ENCODE measurements around the gene NVL.

The NVL gene

DNA sequence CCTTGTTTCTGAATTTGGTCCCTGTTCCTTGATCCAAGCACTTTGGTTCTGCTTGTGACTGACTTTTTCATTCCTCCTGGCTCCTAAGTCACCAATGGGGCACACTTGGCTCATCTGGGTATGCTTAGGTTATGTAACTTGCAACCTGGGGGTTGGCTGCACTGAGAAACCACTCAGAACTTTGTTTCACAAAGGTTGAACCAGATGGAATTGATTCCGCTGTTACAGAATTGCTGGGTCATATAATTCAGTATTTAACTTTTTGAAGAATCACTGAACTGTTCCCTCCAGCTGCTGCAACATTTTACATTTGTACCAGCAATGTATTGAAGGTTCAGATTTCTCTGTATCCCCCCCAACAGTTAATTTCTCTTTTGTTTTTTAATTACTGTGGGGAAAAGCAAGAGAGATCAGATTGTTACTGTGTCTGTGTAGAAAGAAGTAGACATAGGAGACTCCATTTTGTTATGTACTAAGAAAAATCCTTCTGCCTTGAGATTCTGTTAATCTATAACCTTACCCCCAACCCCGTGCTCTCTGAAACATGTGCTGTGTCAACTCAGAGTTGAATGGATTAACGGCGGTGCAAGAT lies 9.6 kb upstream of the NVL start:
- TF ChIP-seq, protein P1, sequence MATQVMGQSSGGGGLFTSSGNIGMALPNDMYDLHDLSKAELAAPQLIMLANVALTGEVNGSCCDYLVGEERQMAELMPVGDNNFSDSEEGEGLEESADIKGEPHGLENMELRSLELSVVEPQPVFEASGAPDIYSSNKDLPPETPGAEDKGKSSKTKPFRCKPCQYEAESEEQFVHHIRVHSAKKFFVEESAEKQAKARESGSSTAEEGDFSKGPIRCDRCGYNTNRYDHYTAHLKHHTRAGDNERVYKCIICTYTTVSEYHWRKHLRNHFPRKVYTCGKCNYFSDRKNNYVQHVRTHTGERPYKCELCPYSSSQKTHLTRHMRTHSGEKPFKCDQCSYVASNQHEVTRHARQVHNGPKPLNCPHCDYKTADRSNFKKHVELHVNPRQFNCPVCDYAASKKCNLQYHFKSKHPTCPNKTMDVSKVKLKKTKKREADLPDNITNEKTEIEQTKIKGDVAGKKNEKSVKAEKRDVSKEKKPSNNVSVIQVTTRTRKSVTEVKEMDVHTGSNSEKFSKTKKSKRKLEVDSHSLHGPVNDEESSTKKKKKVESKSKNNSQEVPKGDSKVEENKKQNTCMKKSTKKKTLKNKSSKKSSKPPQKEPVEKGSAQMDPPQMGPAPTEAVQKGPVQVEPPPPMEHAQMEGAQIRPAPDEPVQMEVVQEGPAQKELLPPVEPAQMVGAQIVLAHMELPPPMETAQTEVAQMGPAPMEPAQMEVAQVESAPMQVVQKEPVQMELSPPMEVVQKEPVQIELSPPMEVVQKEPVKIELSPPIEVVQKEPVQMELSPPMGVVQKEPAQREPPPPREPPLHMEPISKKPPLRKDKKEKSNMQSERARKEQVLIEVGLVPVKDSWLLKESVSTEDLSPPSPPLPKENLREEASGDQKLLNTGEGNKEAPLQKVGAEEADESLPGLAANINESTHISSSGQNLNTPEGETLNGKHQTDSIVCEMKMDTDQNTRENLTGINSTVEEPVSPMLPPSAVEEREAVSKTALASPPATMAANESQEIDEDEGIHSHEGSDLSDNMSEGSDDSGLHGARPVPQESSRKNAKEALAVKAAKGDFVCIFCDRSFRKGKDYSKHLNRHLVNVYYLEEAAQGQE (IDR thresholded peaks at IDR 0.05; ENCODE audit: insufficient read depth in 1 of 2, low read depth in 2 of 2, low read length in 2 of 2) = no peak
- TF ChIP-seq TAF1 (IDR thresholded peaks at IDR 0.05; ENCODE audit: borderline replicate concordance, insufficient read depth, low read length) (no peak), SIN3A (IDR thresholded peaks at IDR 0.05; ENCODE audit: borderline replicate concordance, insufficient read depth, low read length) (no peak), POLR2AphosphoS5 (IDR thresholded peaks at IDR 0.05; ENCODE audit: low read depth, low read length) (no peak), FOXP2 (optimal IDR thresholded peaks at IDR 0.05; ENCODE audit: borderline replicate concordance, extremely low read depth, extremely low read length, insufficient read depth) (no peak)

DNA sequence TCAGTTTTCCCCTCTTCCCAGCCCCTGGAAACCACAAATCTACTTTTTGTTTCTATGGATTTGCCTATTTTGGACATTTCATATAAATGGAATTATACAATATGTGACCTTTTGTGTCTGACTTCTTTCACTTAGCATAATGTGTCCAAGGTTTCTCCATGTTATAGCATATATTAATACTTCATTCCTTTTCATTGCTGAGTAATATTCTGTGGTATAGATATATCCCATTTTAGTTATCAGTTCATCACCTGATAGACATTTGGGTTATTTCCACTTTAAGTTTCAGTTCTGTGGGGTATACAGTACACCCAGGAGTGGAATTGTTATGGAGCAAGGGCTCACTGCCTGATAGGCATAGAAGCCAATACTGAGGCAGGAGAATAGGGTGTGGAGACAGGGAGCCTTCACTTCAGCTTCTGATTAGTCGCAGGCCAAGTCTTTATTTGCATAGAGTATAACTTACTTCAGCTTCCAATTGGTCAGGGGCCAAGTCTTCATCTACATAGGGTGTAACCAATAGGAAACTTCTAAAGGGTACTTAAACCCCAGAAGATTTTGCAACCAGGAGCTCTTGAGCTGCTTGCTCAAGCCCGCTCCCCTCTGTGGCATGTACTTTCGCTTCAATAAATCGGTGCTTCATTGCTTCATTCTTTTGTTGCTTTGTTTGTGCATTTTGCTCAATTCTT lies 8.3 kb upstream of the NVL start:
- TF ChIP-seq TAF1 (IDR thresholded peaks at IDR 0.05; ENCODE audit: borderline replicate concordance, insufficient read depth, low read length) = no peak
- no peak for TF ChIP-seq FOXP2 (optimal IDR thresholded peaks at IDR 0.05; ENCODE audit: borderline replicate concordance, extremely low read depth, extremely low read length, insufficient read depth)
- TF ChIP-seq, protein P1 (IDR thresholded peaks at IDR 0.05; ENCODE audit: insufficient read depth in 1 of 2, low read depth in 2 of 2, low read length in 2 of 2) = no peak
- no peak for TF ChIP-seq SIN3A (IDR thresholded peaks at IDR 0.05; ENCODE audit: borderline replicate concordance, insufficient read depth, low read length)
- TF ChIP-seq POLR2AphosphoS5 (IDR thresholded peaks at IDR 0.05; ENCODE audit: low read depth, low read length) = no peak

DNA sequence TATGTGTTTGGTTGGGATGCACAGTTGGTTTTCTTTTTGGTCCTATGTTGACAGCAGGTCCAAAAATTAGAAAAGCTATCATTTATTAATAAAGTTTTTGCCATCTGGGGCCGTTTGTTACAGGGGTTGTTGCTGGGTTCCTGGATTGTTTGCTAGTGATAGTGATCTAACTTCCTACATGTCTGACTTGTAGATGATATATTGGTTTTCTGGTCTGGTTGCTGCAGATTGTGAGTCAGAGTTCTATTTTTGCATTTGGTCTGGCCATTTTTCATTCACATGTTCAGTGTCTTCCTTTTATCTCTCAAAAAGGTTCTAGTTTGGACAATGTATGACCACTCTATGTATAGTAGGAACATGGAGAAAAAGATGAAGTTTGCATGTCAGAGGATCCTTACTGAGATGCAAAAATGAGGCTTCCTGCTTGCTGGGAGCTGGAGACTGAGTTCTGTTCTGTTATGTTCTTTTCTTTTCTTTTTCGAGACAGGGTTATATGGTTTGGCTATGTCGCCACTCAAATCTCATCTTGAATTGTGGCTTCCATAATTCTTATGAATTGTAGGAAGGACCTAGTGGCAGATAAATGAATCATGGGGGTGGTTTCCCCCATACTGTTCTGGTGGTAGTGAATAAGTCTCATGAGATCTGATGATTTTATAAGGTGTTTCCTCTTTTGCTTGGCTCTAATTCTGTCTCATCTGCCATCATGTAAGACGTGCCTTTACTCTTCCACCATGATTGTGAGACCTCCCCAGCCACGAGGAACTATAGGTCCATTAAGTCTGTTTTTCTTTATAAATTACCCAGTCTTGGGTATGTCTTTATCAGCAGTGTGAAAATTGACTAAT lies 4.2 kb upstream of the NVL start:
- TF ChIP-seq, protein P1 (IDR thresholded peaks at IDR 0.05; ENCODE audit: insufficient read depth in 1 of 2, low read depth in 2 of 2, low read length in 2 of 2) = no peak
- TF ChIP-seq POLR2AphosphoS5 (IDR thresholded peaks at IDR 0.05; ENCODE audit: low read depth, low read length) = no peak
- TF ChIP-seq FOXP2 (optimal IDR thresholded peaks at IDR 0.05; ENCODE audit: borderline replicate concordance, extremely low read depth, extremely low read length, insufficient read depth) = no peak
- TF ChIP-seq TAF1 (IDR thresholded peaks at IDR 0.05; ENCODE audit: borderline replicate concordance, insufficient read depth, low read length) = no peak
- no peak for TF ChIP-seq SIN3A (IDR thresholded peaks at IDR 0.05; ENCODE audit: borderline replicate concordance, insufficient read depth, low read length)

DNA sequence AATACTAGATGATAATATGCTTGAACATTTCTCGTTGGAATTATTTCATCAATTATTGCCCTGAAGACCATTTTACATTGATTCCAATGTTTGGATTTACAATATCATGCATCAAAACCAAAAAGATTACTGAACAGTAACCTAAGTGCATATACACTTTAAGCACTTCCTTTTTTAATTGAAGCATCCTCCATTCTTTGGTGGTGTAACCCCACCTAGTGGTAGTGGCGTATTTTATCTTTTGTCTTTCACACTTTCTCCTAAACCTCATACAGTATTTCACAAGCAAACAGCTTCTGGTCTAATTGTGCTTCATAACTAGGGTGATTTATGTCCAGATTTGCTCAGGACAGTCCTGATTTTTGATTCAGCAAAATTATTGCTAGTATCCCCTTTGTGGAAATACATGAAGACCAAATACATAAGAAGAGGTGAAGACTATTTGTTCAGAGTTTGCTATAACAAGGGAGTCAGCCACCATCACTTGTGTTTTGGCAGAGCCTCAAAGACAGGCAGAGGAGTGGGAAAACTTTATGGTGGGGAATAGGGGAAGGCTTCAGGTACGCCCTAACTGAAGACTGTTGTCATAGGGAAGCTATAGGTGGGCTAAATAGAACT lies 3.4 kb upstream of the NVL start:
- no peak for TF ChIP-seq TAF1 (IDR thresholded peaks at IDR 0.05; ENCODE audit: borderline replicate concordance, insufficient read depth, low read length)
- TF ChIP-seq, protein P1 (IDR thresholded peaks at IDR 0.05; ENCODE audit: insufficient read depth in 1 of 2, low read depth in 2 of 2, low read length in 2 of 2) = no peak
